Raji (cell line): ENCODE results near the gene PTPN14.

ENCODE experiments used
- POLR2A ChIP-seq: IDR thresholded peaks from 2 replicates; pipeline ENCODE4 v1.6.1; 2011; ENCODE audit warnings: low read depth, low read length, control low read depth; ENCODE audit not compliant: insufficient read depth

PTPN14 gene

DNA sequence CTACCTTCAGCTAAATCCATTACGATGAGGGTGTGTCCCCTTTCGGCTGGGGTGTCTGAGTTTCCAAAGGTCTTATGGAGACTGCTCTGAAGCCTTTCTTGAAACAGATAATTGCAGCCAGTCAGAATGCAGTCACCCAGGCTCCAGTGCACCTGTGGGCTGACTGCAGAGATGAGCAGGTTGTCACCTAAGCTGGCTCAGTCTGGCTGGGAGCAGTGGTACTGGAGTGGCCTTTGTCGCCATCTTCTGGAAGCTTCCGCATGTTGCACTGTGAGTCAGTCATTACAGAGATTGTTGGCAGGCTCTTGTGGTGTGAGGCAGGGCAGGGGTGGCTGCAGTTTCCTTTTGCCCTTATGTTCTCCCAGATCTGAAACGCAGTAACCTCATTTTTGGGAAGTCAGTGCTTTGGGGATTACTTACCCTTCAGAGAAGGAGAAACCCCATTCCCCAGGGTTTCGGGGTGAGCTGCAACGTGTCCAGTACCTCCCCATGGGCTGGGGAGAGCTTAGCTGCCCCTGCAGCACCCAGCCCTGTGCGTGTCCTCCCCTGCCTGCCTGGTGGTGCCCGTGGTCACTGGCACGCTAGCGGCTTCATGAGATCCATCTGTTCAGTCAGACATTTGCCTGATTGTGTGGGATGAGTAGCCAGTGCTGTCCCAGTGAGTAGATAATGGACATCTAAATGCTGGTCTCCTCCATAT, 222.5 kb downstream of the PTPN14 start:
- no peak for TF ChIP-seq POLR2A

DNA sequence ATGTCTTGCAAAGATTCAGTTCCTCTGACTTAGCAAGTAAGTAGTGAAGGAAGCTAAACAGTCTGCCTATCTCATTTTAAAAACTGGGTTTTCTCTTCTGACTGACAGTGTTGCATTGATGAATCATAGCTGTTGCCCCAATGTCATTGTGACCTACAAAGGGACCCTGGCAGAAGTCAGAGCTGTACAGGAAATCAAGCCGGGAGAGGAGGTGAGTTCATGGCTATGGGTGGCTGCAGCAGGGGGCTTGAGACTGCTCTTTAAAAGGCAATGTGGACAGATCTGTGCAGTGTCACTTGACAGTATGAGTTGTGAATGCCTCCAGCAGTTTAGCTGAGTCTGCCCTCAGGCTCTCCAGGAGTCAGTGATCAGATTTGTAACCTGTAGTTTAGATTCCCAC, 223.9 kb downstream of the PTPN14 start:
- no peak for TF ChIP-seq POLR2A

DNA sequence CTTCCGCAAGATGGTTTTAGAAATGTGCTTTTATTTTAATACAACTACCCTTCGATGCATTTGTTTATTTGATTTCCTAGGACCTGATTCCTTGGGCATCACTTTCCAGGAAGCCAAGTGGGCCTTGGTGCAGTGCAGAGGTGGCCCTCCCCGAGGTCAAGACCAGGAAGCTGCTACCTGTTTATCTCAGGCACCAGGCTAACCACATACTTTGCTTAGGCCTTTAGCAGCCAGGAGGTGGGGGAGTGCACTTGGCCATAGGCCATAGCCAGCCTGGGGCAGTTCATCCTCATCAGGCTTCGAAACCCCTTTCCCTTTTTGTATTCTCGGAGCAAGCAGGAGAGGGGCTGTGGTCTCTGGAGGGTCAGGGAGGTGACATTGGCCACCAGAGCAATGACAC, 225.0 kb downstream of the PTPN14 start:
- TF ChIP-seq POLR2A, result no peak

- TF ChIP-seq POLR2A, result no peak
Observed at GRCh38 chr1:214324896-214325800, 226.3 kb downstream of the PTPN14 start.

- TF ChIP-seq POLR2A, result no peak
Observed at GRCh38 chr1:214321705-214322453, 229.5 kb downstream of the PTPN14 start.

DNA sequence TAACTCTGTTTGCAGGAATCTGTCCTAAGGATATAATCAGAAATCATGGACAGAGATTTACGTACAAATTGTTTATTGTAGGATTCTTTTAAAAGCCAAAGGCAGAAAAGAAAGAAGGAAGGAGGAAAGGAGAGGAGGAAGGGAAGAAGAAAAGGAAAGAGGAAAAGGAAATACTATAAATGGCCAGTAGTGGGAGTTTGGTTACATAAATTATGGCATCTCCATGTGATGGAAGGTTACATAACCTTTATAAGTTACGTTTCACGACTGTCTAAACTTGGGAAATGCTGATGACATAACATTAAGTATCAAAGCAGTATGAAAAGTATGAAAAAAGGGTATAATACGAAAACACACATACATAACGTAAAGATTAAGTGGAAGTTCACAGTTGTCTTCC, 231.5 kb downstream of the PTPN14 start:
- TF ChIP-seq POLR2A, result no peak

GRCh38 chr1:214318956-214319736, 232.3 kb downstream of the PTPN14 start:
- TF ChIP-seq POLR2A, result no peak

GRCh38 chr1:214318356-214318755, 233.0 kb downstream of the PTPN14 start:
- TF ChIP-seq POLR2A, result no peak

DNA sequence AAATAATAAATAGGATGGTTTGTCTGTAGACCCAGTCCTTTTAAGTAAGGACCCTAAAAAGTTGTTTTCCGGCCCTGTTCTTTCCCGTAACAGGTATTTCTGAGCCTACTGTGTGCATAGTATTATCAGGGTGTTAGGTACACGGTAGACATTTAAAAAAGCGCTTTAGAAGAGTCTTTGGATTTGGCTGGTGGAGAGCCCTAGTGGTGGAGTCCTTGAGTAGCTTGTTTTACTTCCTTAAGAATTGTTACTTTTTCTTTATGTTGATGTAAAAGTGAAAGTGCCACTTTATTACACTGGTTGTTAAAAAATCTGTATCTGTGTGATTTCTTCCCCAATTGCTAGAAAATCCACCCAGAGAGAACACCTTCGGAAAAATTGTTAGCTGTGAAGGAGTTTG, 233.7 kb downstream of the PTPN14 start:
- TF ChIP-seq POLR2A, result no peak

DNA sequence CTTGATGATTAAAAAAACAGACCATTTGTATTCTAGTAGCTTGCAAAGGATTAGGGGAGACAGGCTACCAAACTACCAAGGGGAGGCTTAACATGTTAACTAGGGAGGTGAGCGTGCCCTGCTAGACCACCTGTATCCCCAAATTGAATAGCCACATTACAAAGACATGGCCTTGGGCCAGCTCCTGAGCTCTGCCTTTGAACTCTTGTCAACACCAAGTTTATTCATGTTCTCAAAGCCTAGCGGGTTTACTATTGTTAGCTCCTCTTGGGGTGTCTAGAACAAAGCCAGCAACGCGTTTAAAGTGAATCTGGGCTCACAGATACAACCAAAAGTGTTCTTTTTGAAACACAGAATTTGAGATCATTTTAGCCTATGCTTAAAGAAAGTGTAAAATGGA, 234.1 kb downstream of the PTPN14 start:
- no peak for TF ChIP-seq POLR2A

GRCh38 chr1:214316593-214316992, 234.8 kb downstream of the PTPN14 start:
- no peak for TF ChIP-seq POLR2A

DNA sequence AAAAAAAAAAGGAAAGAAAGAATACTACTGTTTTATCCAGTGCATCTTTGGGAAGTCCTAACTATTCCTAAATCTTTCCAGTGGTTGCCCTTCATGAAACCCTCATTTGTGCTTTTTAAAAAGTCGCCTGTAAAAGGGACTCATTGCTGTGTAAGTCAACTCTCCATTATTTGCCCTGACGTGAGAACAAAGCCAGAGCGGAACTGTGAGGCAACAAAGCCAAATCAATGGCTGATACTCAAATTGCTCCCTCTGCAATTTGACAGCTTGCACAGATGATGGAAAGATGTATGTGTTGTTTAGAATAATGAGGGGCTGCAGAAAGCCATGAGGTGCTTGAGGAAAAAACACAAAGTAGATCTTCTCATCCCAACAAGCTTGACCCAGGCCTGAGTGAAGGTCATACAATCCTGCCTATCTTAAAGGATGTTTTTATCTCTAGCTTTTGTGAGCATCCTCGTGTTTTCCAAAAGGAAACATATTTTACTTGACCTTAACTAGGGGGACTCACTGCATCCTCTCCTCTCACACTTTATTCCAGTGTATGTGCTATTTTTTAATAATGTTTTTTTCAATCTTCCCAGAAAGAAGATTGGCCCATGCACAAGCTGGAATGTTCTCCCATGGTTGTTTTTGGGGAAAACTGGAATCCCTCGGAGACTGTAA, 237.1 kb downstream of the PTPN14 start:
- TF ChIP-seq POLR2A, result no peak

DNA sequence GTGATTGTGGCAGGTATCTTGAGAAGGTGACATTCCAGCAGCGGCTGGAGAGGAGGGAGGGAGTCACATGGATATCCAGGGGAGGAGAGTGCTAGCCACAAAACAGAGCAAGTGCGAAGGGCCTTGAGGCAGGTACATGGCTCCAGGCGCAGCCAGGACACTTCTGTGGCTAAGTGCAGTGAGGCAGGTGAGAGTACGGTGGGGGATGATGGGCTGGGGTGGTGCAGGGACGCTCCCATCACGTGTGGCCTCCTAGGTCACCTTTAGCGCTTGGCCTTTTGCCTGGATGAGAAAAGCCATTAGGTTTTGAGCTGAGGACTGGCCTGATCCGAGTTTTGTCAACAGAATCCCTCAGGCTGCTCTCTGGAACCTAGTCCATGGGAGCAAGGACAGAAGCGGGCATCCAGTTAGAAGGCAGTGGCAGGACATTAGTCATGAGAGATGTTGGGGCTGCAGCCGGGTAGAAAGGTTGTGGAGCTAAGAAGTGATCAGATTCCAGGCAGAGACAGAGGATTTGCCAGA, 238.8 kb downstream of the PTPN14 start:
- TF ChIP-seq POLR2A, result no peak
